K562 (cell line): ENCODE data around the gene NRF1. TPM values are rescaled to one million over a fixed set of nuclear protein-coding genes. Genes with fewer than 3 reads are reported as not detected.

Source experiments
- ARID3A ChIP-seq: IDR thresholded peaks from 2 replicates; pipeline ENCODE4 v1.6.1; 2012; ENCODE audit warnings: low read depth, low read length, improper control_type of control experiment, borderline replicate concordance
- ATF6 ChIP-seq: sonication (generic); formaldehyde crosslinking; IDR thresholded peaks from 2 replicates; pipeline ENCODE4 v1.4.0; 2020; ENCODE audit warnings: mild to moderate bottlenecking, missing genetic modification reagents
- COPS2 ChIP-seq: fragments of 450-650 bp; conservative IDR thresholded peaks from 2 replicates; pipeline ENCODE4 v1.6.1; 2016; ENCODE audit warnings: mild to moderate bottlenecking, moderate library complexity
- E2F8 ChIP-seq: fragments of 450-650 bp; IDR thresholded peaks from 2 replicates; pipeline ENCODE4 v1.7.1; 2018; ENCODE audit warnings: mild to moderate bottlenecking, low read depth; ENCODE audit not compliant: partially characterized antibody
- HMG20A ChIP-seq: fragments of 450-650 bp; formaldehyde crosslinking; conservative IDR thresholded peaks from 2 replicates; pipeline ENCODE4 v1.4.0; 2020; ENCODE audit warnings: mild to moderate bottlenecking, mixed read lengths
- HNRNPK ChIP-seq: fragments of 200-400 bp; formaldehyde crosslinking; IDR thresholded peaks from one replicate; pipeline ENCODE4 v1.6.1; 2018; ENCODE audit warnings: mild to moderate bottlenecking, low read depth, low read length; ENCODE audit not compliant: poor library complexity, severe bottlenecking
- MAX ChIP-seq: sonication (generic); formaldehyde crosslinking; IDR thresholded peaks from 2 replicates; pipeline ENCODE4 v1.9.0; 2022; ENCODE audit warnings: mild to moderate bottlenecking, missing genetic modification reagents
- NUFIP1 ChIP-seq: fragments of 450-650 bp; IDR thresholded peaks from 2 replicates; pipeline ENCODE4 v1.6.1; 2018; ENCODE audit not compliant: partially characterized antibody
- PCBP1 ChIP-seq: fragments of 200-400 bp; formaldehyde crosslinking; IDR thresholded peaks from 2 replicates; pipeline ENCODE4 v1.6.1; 2018; ENCODE audit warnings: mild to moderate bottlenecking, low read depth, low read length; ENCODE audit not compliant: poor library complexity, severe bottlenecking
- POLR2H ChIP-seq: IDR thresholded peaks from 2 replicates; pipeline ENCODE4 v1.6.1; 2016; ENCODE audit warnings: missing genetic modification characterization, low read depth, mild to moderate bottlenecking, control low read depth, missing compliant biosample characterization, moderate library complexity
- RAD21 ChIP-seq, 2 experiments: fragments of 250-450 bp in 1 of 2; fragments of 450-650 bp in 1 of 2; sonication (Bioruptor Pico) in 1 of 2; formaldehyde crosslinking in 1 of 2; IDR thresholded peaks in 1 of 2; conservative IDR thresholded peaks in 1 of 2; 2 replicates each; pipeline versions ENCODE4 v1.4.0 to v1.8.0; 2020 to 2022; ENCODE audit warnings: mild to moderate bottlenecking in 2 of 2, moderate library complexity in 1 of 2
- SLC30A9 ChIP-seq: fragments of 250-450 bp; sonication (Bioruptor Pico); IDR thresholded peaks from 2 replicates; pipeline ENCODE4 v1.8.0; 2022; ENCODE audit warnings: mild to moderate bottlenecking, moderate library complexity
- SRF ChIP-seq, 2 experiments: fragments of 250-450, 450-650 bp in 1 of 2; sonication (Bioruptor Pico) in 1 of 2; sonication (generic) in 1 of 2; formaldehyde crosslinking; IDR thresholded peaks; 2 replicates each; pipeline versions ENCODE4 v1.5.0 to v1.5.1; 2020 to 2022; ENCODE audit warnings: mild to moderate bottlenecking in 1 of 2, missing genetic modification reagents in 1 of 2
- TAF7 ChIP-seq: fragments of 450-650 bp; IDR thresholded peaks from 2 replicates; pipeline ENCODE4 v1.6.1; 2016; ENCODE audit warnings: missing genetic modification characterization, missing compliant biosample characterization
- ZNF12 ChIP-seq: sonication (generic); formaldehyde crosslinking; IDR thresholded peaks from 2 replicates; pipeline ENCODE4 v1.4.0; 2020; ENCODE audit warnings: mild to moderate bottlenecking, missing genetic modification reagents
- ZNF197 ChIP-seq: fragments of 200-800 bp; sonication (Bioruptor generic); IDR thresholded peaks from 2 replicates; pipeline ENCODE4 v1.6.1; 2016; ENCODE audit warnings: low read depth, missing genetic modification characterization, missing compliant biosample characterization
- ZNF263 ChIP-seq: sonication (generic); formaldehyde crosslinking; IDR thresholded peaks from 2 replicates; pipeline ENCODE4 v1.8.0; 2022; ENCODE audit warnings: mild to moderate bottlenecking, missing genetic modification reagents, borderline replicate concordance
- polyA plus RNA-seq, 8 experiments: library from polyadenylated mRNA; depleted of rRNA in 4 of 8; stranded (reverse) in 5 of 8; unstranded in 3 of 8; fragments of >200 nt; fragmentation: Nextera tagmentation in 2 of 8; fragmentation: Illumina TruSeq in 1 of 8; extraction: Ambion mirVana in 2 of 8; extraction: Trizol in 1 of 8; gene quantifications; 2 replicates each; pipeline versions ENCODE4 v1.2.1 to v1.2.3, GENCODE V29; 2011 to 2014; ENCODE audit warnings: inconsistent platforms in 1 of 8, missing spikeins in 1 of 8
- total RNA-seq, 7 experiments: library from RNA; depleted of rRNA in 6 of 7; stranded (reverse); fragments of >200 nt in 6 of 7; fragmentation: Illumina TruSeq in 2 of 7; extraction: Trizol in 2 of 7; gene quantifications; 2 replicates each; pipeline versions ENCODE4 v1.2.1 to v1.2.3, GENCODE V29; 2011 to 2021; ENCODE audit warnings: low replicate concordance in 1 of 7

The NRF1 gene
- total and polyA plus RNA-seq, 9 of the 15 experiments (the other 6 are each of a cell fraction or from before 2014, with no cell fraction given) = 8.6 to 28.8 (median 20.3) TPM

GRCh38 chr7:129611246-129612111 is at the start of gene NRF1 (continued):
- TF ChIP-seq HMG20A = no peak
- TF ChIP-seq COPS2 = no peak
- peak; percentile 85 for TF ChIP-seq TAF7 (tag)
- peak; percentile 62; the same call in 1 of the 2 replicates for TF ChIP-seq ZNF12
- TF ChIP-seq E2F8 = peak; percentile 20
- no peak for TF ChIP-seq NUFIP1
- peak; percentile 81 for TF ChIP-seq POLR2H
- peak; percentile 20 for TF ChIP-seq HNRNPK
- peak; percentile 96 for TF ChIP-seq MAX (CRISPR knock-in tag)
- no peak for TF ChIP-seq ARID3A
- no peak; a peak in 3 of 4 replicates for TF ChIP-seq SRF (CRISPR knock-in tag; IDR thresholded peaks at IDR 0.05)
- peak; percentile 80; the same call in 1 of the 2 replicates for TF ChIP-seq ZNF263 (CRISPR knock-in tag)
- no peak; the same call in 1 of the 2 replicates for TF ChIP-seq SLC30A9 (CRISPR knock-in tag)
- no peak for TF ChIP-seq ZNF197 (CRISPR knock-in tag)
- TF ChIP-seq RAD21 (CRISPR knock-in tag; conservative IDR thresholded peaks at IDR 0.05 in 1 of 2, IDR thresholded peaks at IDR 0.05 in 1 of 2) = no peak
- no peak; the same call in 1 of the 2 replicates for TF ChIP-seq ATF6 (CRISPR knock-in tag)
- peak; percentile 99 for TF ChIP-seq PCBP1
